ENCODE results near the gene PTPRE.

DNA sequence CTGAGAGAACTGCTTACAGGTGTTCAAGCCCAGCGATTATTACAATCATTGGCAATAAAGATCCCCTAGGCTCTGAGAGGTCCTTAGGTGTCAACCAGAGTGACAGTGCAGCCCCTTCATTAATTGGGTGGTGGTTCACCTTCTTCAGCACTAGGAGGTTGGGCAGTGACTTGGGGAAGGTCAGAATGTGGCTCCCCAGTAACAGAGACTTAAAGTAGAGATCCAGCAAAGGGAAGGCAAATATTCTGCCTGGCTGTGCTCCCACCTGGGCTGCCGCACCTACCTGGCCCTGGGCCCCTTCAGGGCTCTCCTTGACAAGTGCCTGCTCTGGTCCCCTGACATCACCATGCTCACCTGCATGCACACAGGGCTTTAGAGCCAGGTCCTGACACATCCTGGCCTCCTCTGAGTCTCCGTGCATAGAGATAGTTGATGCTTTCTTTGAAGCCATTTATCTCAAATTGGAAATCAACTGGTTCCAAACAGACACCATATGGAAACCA, 16.0 kb upstream of the PTPRE start:
- TF ChIP-seq, protein P1, sequence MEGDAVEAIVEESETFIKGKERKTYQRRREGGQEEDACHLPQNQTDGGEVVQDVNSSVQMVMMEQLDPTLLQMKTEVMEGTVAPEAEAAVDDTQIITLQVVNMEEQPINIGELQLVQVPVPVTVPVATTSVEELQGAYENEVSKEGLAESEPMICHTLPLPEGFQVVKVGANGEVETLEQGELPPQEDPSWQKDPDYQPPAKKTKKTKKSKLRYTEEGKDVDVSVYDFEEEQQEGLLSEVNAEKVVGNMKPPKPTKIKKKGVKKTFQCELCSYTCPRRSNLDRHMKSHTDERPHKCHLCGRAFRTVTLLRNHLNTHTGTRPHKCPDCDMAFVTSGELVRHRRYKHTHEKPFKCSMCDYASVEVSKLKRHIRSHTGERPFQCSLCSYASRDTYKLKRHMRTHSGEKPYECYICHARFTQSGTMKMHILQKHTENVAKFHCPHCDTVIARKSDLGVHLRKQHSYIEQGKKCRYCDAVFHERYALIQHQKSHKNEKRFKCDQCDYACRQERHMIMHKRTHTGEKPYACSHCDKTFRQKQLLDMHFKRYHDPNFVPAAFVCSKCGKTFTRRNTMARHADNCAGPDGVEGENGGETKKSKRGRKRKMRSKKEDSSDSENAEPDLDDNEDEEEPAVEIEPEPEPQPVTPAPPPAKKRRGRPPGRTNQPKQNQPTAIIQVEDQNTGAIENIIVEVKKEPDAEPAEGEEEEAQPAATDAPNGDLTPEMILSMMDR (IDR thresholded peaks at IDR 0.05) = no peak
- TF ChIP-seq POLR2A (IDR thresholded peaks at IDR 0.05) = no peak

Data from body of pancreas (tissue), 4 donors.